ENCODE measurements around the gene NLK. TPM values are rescaled to one million over a fixed set of nuclear protein-coding genes. Genes with fewer than 3 reads are reported as not detected.

NLK gene
- total and polyA plus RNA-seq, 2 donors (not counting 1 experiment from before 2014, with no cell fraction given) = 12.7 to 24.8 TPM

- Mint-ChIP-seq H3K9me3 (ENCODE audit: insufficient read depth) (no peaks in the 10 kb centered on the region), H3K27ac (no peak overlapping the region), H3K4me3 (no peak overlapping the region), H3K4me1 (peaks cover 7% of the 10 kb centered on the region), H3K27me3 (no peaks in the 10 kb centered on the region)
- ATAC-seq (ENCODE audit: low read depth) (no peak), DNase-seq (no peak)
- no peaks in the 10 kb centered on the region for H3K79me2 ChIP-seq (ENCODE audit: control insufficient read depth, insufficient read depth, low read length)
- no peaks in the 10 kb centered on the region for H3K4me1 ChIP-seq (ENCODE audit: control insufficient read depth in 2 of 2, insufficient read depth in 2 of 2, low read length in 2 of 2)
- ChIA-PET POLR2A (no interaction called here), CTCF (interaction anchor here (0.7 to 0.8 kb wide), 3 partner anchors 194 to 414 kb away, joined by 3 to 4 read pairs (median 4); no protein-coding TSS in a partner anchor)
- H3K9ac ChIP-seq (ENCODE audit: low read length) = no peak overlapping the region
- no peak for TF ChIP-seq EZH2 (IDR thresholded peaks at IDR 0.05; ENCODE audit: borderline replicate concordance, insufficient read depth, low read depth, low read length, poor library complexity, severe bottlenecking)
- TF ChIP-seq, protein P1, sequence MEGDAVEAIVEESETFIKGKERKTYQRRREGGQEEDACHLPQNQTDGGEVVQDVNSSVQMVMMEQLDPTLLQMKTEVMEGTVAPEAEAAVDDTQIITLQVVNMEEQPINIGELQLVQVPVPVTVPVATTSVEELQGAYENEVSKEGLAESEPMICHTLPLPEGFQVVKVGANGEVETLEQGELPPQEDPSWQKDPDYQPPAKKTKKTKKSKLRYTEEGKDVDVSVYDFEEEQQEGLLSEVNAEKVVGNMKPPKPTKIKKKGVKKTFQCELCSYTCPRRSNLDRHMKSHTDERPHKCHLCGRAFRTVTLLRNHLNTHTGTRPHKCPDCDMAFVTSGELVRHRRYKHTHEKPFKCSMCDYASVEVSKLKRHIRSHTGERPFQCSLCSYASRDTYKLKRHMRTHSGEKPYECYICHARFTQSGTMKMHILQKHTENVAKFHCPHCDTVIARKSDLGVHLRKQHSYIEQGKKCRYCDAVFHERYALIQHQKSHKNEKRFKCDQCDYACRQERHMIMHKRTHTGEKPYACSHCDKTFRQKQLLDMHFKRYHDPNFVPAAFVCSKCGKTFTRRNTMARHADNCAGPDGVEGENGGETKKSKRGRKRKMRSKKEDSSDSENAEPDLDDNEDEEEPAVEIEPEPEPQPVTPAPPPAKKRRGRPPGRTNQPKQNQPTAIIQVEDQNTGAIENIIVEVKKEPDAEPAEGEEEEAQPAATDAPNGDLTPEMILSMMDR (IDR thresholded peaks at IDR 0.05) = no peak
- no peaks in the 10 kb centered on the region for H3K27me3 ChIP-seq (replicated peaks in 1 of 4; ENCODE audit: control extremely low read depth in 1 of 4, control insufficient read depth in 3 of 4, insufficient read depth in 4 of 4, low read length in 3 of 4)
- no peaks in the 10 kb centered on the region for H4K20me1 ChIP-seq (ENCODE audit: control insufficient read depth, insufficient read depth, low read length, poor library complexity, severe bottlenecking)
- WGBS (ENCODE audit: insufficient coverage) = 97% methylated on average over 6 of the region's 7 CpGs
- H2AFZ ChIP-seq (ENCODE audit: insufficient read depth, low read depth, low read length, poor library complexity, severe bottlenecking) = no peak overlapping the region
- intact Hi-C loops (cut with micrococcal nuclease) = no loop called here
- no peak overlapping the region for H3K4me3 ChIP-seq (ENCODE audit: control extremely low read depth in 1 of 5, extremely low read depth in 1 of 5, insufficient read depth in 1 of 5, low read depth in 2 of 5, low read length in 4 of 5)
- H3K9me3 ChIP-seq (ENCODE audit: control extremely low read depth in 1 of 3, control insufficient read depth in 2 of 3, insufficient read depth in 1 of 3, low read length in 2 of 3) = no peaks in the 10 kb centered on the region
- no peak overlapping the region for H3K27ac ChIP-seq (ENCODE audit: low read length in 2 of 2)
- H3K4me2 ChIP-seq (replicated peaks; ENCODE audit: low read depth, low read length, poor library complexity, severe bottlenecking) = no peak overlapping the region
- H3K36me3 ChIP-seq (replicated peaks in 1 of 2; ENCODE audit: control extremely low read depth in 1 of 2, control insufficient read depth in 1 of 2, extremely low read depth in 1 of 2, insufficient read depth in 2 of 2, low read length in 1 of 2) = no peaks in the 10 kb centered on the region
These were observed 177.3 kb downstream of the NLK start for GRCh38 chr17:28219771-28220170.

- no peak overlapping the region for H3K4me2 ChIP-seq (replicated peaks; ENCODE audit: low read depth, low read length, poor library complexity, severe bottlenecking)
- Mint-ChIP-seq H3K4me3 (no peak overlapping the region), H3K27me3 (peaks cover 11% of the 10 kb centered on the region), H3K27ac (no peak overlapping the region), H3K9me3 (ENCODE audit: insufficient read depth) (no peaks in the 10 kb centered on the region), H3K4me1 (peaks cover 1% of the 10 kb centered on the region)
- WGBS (ENCODE audit: insufficient coverage) = 100% methylated on average over 2 of the region's 4 CpGs
- H3K79me2 ChIP-seq (ENCODE audit: control insufficient read depth, insufficient read depth, low read length) = no peaks in the 10 kb centered on the region
- intact Hi-C loops (cut with micrococcal nuclease) = no loop called here
- CTCF ChIA-PET = no interaction called here
- no peak overlapping the region for H3K9ac ChIP-seq (ENCODE audit: low read length)
- peaks cover under 1 to 2% of the 10 kb centered on the region in 2 donors for H3K4me1 ChIP-seq (ENCODE audit: control insufficient read depth in 2 of 2, insufficient read depth in 2 of 2, low read length in 2 of 2)
- no peaks in the 10 kb centered on the region for H4K20me1 ChIP-seq (ENCODE audit: control insufficient read depth, insufficient read depth, low read length, poor library complexity, severe bottlenecking)
- POLR2A ChIA-PET = interaction anchor here (0.6 kb wide), 1 partner anchor 167 kb away, joined by 4 read pairs; no protein-coding TSS in a partner anchor
- H2AFZ ChIP-seq (ENCODE audit: insufficient read depth, low read depth, low read length, poor library complexity, severe bottlenecking) = no peak overlapping the region
- ATAC-seq (ENCODE audit: low read depth) = no peak
- peaks cover 0 to 9% (median 0%) of the 10 kb centered on the region in 3 donors for H3K9me3 ChIP-seq (ENCODE audit: control extremely low read depth in 1 of 3, control insufficient read depth in 2 of 3, insufficient read depth in 1 of 3, low read length in 2 of 3)
- H3K27me3 ChIP-seq (replicated peaks in 1 of 4; ENCODE audit: control extremely low read depth in 1 of 4, control insufficient read depth in 3 of 4, insufficient read depth in 4 of 4, low read length in 3 of 4) = peaks cover 0 to 12% (median 4%) of the 10 kb centered on the region in 4 experiments
- TF ChIP-seq, protein P1 (IDR thresholded peaks at IDR 0.05) = no peak
- TF ChIP-seq EZH2 (IDR thresholded peaks at IDR 0.05; ENCODE audit: borderline replicate concordance, insufficient read depth, low read depth, low read length, poor library complexity, severe bottlenecking) = no peak
- no peak for DNase-seq
- H3K36me3 ChIP-seq (replicated peaks in 1 of 2; ENCODE audit: control extremely low read depth in 1 of 2, control insufficient read depth in 1 of 2, extremely low read depth in 1 of 2, insufficient read depth in 2 of 2, low read length in 1 of 2) = no peaks in the 10 kb centered on the region
- no peak overlapping the region for H3K27ac ChIP-seq (ENCODE audit: low read length in 2 of 2)
- no peak overlapping the region for H3K4me3 ChIP-seq (ENCODE audit: control extremely low read depth in 1 of 5, extremely low read depth in 1 of 5, insufficient read depth in 1 of 5, low read depth in 2 of 5, low read length in 4 of 5)
These were observed 179.4 kb downstream of the NLK start for GRCh38 chr17:28221751-28222414.

Data from B cell (primary cell).